SU-DHL-6 (cell line): ENCODE data around the gene SPATA7.

Source experiments
- H2AFZ ChIP-seq: fragments of 200-600 bp; sonication (generic); 2 replicates; pipeline ENCODE4 v1.6.1; 2014; ENCODE audit warnings: low read depth, mild to moderate bottlenecking, moderate library complexity, mixed read lengths, antibody characterized with exemption, low read length; ENCODE audit not compliant: severe bottlenecking
- H3F3A ChIP-seq: fragments of 200-600 bp; shearing (Covaris generic); 2 replicates; pipeline ENCODE4 v1.6.0; 2016; ENCODE audit warnings: antibody characterized with exemption, mild to moderate bottlenecking; ENCODE audit not compliant: insufficient read depth
- H3K27ac ChIP-seq: fragments of 200-600 bp; sonication (generic); 2 replicates; pipeline ENCODE4 v1.5.1; 2016; ENCODE audit warnings: low read depth, mild to moderate bottlenecking, low read length, moderate library complexity, mixed read lengths
- H3K27me3 ChIP-seq: fragments of 200-600 bp; sonication (generic), shearing (Covaris generic); 2 replicates; pipeline ENCODE4 v1.6.0; 2014; ENCODE audit warnings: mild to moderate bottlenecking, low read length
- H3K36me3 ChIP-seq: fragments of 200-600 bp; sonication (generic); 2 replicates; pipeline ENCODE4 v1.6.1; 2014; ENCODE audit warnings: mild to moderate bottlenecking, low read length, mixed read lengths
- H3K4me2 ChIP-seq: fragments of 300-600, 200-600 bp; shearing (Covaris generic), sonication (generic); 2 replicates; pipeline ENCODE4 v1.6.0; 2014; ENCODE audit warnings: low read length, low read depth, mild to moderate bottlenecking; ENCODE audit not compliant: poor library complexity, severe bottlenecking
- H3K4me3 ChIP-seq: fragments of 200-600 bp; sonication (generic); 2 replicates; pipeline ENCODE4 v1.5.1; 2014; ENCODE audit warnings: antibody characterized with exemption, low read length, mild to moderate bottlenecking, mixed read lengths; ENCODE audit not compliant: insufficient read depth, poor library complexity, severe bottlenecking
- H3K79me2 ChIP-seq: fragments of 200-600 bp; sonication (generic); 2 replicates; pipeline ENCODE4 v1.6.1; 2014; ENCODE audit warnings: mild to moderate bottlenecking, low read length, moderate library complexity; ENCODE audit not compliant: insufficient read depth
- H3K9ac ChIP-seq: fragments of 200-600 bp; sonication (generic); 2 replicates; pipeline ENCODE4 v1.7.0; 2014; ENCODE audit warnings: mild to moderate bottlenecking, low read length
- H3K9me2 ChIP-seq: fragments of 200-600 bp; sonication (generic); replicated peaks from 2 replicates; pipeline ENCODE4 v1.6.1; 2014; ENCODE audit warnings: low read length; ENCODE audit not compliant: insufficient read depth
- H3K9me3 ChIP-seq: fragments of 200-600 bp; sonication (generic); 2 replicates; pipeline ENCODE4 v1.6.1; 2014; ENCODE audit warnings: low read length, mixed read lengths; ENCODE audit not compliant: insufficient read depth
- H4K20me1 ChIP-seq: fragments of 200-600 bp; sonication (generic); 2 replicates; pipeline ENCODE4 v1.6.1; 2014; ENCODE audit warnings: low read depth, mild to moderate bottlenecking, antibody characterized with exemption, low read length, moderate library complexity, mixed read lengths
- EZH2phosphoT487 ChIP-seq: fragments of 200-600 bp; sonication (generic), shearing (Covaris generic); conservative IDR thresholded peaks from 2 replicates; pipeline ENCODE4 v1.6.1; 2018; ENCODE audit warnings: mild to moderate bottlenecking, antibody characterized with exemption, low read length, moderate library complexity, mixed read lengths
- TF ChIP-seq, protein P1 (sequence below): fragments of 200-600 bp; sonication (generic); IDR thresholded peaks from one replicate; pipeline ENCODE4 v1.5.1; 2017; ENCODE audit warnings: antibody characterized with exemption, mild to moderate bottlenecking, low read length, moderate library complexity; ENCODE audit not compliant: insufficient read depth, poor library complexity, severe bottlenecking

Gene SPATA7

DNA sequence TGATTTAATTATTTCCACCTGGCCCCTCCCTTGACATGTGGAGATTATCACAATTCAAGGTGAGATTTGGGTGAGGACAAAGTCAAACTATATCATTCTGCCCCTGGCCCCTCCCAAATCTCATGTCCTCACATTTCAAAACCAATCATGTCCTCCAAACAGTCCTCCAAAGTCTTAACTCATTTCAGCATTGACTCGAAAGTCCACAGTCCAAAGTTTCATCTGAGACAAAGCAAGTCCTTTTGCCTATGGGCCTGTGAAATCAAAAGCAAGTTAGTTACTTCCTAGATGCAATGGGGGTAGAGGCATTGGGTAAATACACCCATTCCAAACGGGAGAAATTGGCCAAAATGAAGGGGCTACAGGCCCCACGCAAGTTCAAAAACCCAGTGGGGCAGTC, 31.1 kb upstream of the SPATA7 start:
- Histone ChIP-seq H3K9ac (no peak overlapping the region), H3F3A (no peaks in the 10 kb centered on the region), H3K9me2 (no peaks in the 10 kb centered on the region), H2AFZ (no peak overlapping the region), H3K4me2 (no peak overlapping the region), H3K36me3 (no peaks in the 10 kb centered on the region), H4K20me1 (no peaks in the 10 kb centered on the region), H3K27me3 (no peaks in the 10 kb centered on the region), H3K27ac (no peak overlapping the region), H3K9me3 (no peaks in the 10 kb centered on the region), H3K79me2 (no peaks in the 10 kb centered on the region), H3K4me3 (no peak overlapping the region)
- no peak for TF ChIP-seq EZH2phosphoT487
- TF ChIP-seq, protein P1, sequence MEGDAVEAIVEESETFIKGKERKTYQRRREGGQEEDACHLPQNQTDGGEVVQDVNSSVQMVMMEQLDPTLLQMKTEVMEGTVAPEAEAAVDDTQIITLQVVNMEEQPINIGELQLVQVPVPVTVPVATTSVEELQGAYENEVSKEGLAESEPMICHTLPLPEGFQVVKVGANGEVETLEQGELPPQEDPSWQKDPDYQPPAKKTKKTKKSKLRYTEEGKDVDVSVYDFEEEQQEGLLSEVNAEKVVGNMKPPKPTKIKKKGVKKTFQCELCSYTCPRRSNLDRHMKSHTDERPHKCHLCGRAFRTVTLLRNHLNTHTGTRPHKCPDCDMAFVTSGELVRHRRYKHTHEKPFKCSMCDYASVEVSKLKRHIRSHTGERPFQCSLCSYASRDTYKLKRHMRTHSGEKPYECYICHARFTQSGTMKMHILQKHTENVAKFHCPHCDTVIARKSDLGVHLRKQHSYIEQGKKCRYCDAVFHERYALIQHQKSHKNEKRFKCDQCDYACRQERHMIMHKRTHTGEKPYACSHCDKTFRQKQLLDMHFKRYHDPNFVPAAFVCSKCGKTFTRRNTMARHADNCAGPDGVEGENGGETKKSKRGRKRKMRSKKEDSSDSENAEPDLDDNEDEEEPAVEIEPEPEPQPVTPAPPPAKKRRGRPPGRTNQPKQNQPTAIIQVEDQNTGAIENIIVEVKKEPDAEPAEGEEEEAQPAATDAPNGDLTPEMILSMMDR: no peak

DNA sequence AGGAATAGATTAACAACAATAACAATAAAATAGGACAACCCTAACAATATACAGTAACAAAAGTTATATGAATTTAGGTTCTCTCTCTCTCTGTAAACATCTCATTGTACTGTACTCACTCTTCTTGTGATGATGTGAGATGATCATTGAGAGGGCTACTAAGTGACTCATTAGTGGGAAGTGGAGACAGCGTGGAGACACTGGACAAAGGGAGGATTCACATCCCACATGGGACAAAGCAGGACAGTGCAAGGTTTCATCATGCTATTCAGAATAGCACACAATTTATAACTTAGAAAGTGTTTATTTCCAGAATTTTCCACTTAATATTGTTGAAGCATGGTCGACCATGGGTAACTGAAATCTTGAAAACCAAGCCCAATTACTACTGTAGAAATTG, 26.0 kb upstream of the SPATA7 start:
- H3K36me3 ChIP-seq: no peaks in the 10 kb centered on the region
- no peak overlapping the region for H3K4me2 ChIP-seq
- no peaks in the 10 kb centered on the region for H3K27me3 ChIP-seq
- H2AFZ ChIP-seq: no peak overlapping the region
- no peaks in the 10 kb centered on the region for H3K9me3 ChIP-seq
- TF ChIP-seq, protein P1: no peak
- TF ChIP-seq EZH2phosphoT487: no peak
- H3K9ac ChIP-seq: no peak overlapping the region
- no peaks in the 10 kb centered on the region for H3K79me2 ChIP-seq
- H4K20me1 ChIP-seq: no peaks in the 10 kb centered on the region
- H3K27ac ChIP-seq: no peak overlapping the region
- no peaks in the 10 kb centered on the region for H3F3A ChIP-seq
- no peak overlapping the region for H3K4me3 ChIP-seq
- no peaks in the 10 kb centered on the region for H3K9me2 ChIP-seq

DNA sequence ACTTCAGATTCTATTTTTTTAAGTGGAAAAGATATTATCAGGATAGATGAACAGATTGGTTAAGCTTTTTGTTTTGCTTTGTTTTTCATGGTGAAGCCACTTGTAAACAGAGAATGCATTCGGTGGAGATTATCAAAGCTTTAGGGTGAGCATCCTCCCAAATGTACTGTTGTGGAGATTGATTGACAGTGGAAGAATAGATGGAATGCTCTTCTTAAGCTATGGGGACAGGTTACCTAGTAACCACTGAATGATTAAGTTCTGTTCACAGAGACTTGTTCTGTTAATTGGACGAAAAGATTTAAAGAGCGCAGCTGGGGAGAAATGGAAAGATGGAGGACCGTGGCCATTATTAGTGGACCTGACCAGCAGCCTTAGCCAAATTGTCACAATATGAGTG, 21.8 kb upstream of the SPATA7 start:
- Histone ChIP-seq H3K27me3 (no peaks in the 10 kb centered on the region), H3K27ac (no peak overlapping the region), H3K9me3 (no peaks in the 10 kb centered on the region), H3K79me2 (no peaks in the 10 kb centered on the region), H2AFZ (no peak overlapping the region), H3K9ac (no peak overlapping the region), H3K36me3 (no peaks in the 10 kb centered on the region), H3K4me2 (no peak overlapping the region), H4K20me1 (no peaks in the 10 kb centered on the region), H3K9me2 (no peaks in the 10 kb centered on the region), H3F3A (no peaks in the 10 kb centered on the region), H3K4me3 (no peak overlapping the region)
- TF ChIP-seq EZH2phosphoT487: no peak
- TF ChIP-seq, protein P1: no peak
